ENCODE results near the gene GSC2.

GRCh38 chr22:19106886-19107729 lies 43.0 kb downstream of the GSC2 start:
- no peak for TF ChIP-seq CTCF (IDR thresholded peaks at IDR 0.05)
- TF ChIP-seq POLR2A (IDR thresholded peaks at IDR 0.05): no peak
